H9 (cell line): ENCODE results near the gene GBP3. TPM values are rescaled to one million over a fixed set of nuclear protein-coding genes. Genes with fewer than 3 reads are reported as not detected.
A peak's percentile ranks its signal among the peaks of the same experiment; 100 is the strongest.

Experiments
- DNase-seq: peaks from one replicate; pipeline ENCODE4 v3.0.0-alpha.2; 2017
- H2AFZ ChIP-seq: one replicate; pipeline ENCODE4 v1.6.1; 2013; ENCODE audit warnings: mild to moderate bottlenecking, low read length, control low read depth, moderate library complexity
- H2AK5ac ChIP-seq: 2 replicates; pipeline ENCODE4 v1.6.1; 2013; ENCODE audit warnings: low read length, control low read depth, mixed read lengths; ENCODE audit not compliant: insufficient read length
- H2BK120ac ChIP-seq: one replicate; pipeline ENCODE4 v1.6.1; 2013; ENCODE audit warnings: low read depth, mild to moderate bottlenecking, low read length, control low read depth, inconsistent platforms; ENCODE audit not compliant: poor library complexity, severe bottlenecking
- H2BK12ac ChIP-seq: 2 replicates; pipeline ENCODE4 v1.6.1; 2013; ENCODE audit warnings: low read length, control low read depth, mixed read lengths, low read depth; ENCODE audit not compliant: insufficient read length
- H2BK15ac ChIP-seq: 2 replicates; pipeline ENCODE4 v1.6.1; 2013; ENCODE audit warnings: low read depth, low read length, control low read depth
- H2BK20ac ChIP-seq: one replicate; pipeline ENCODE4 v1.6.1; 2013; ENCODE audit warnings: low read depth, mild to moderate bottlenecking, low read length, control low read depth, inconsistent platforms; ENCODE audit not compliant: poor library complexity, severe bottlenecking
- H2BK5ac ChIP-seq: 2 replicates; pipeline ENCODE4 v1.6.1; 2013; ENCODE audit warnings: low read length, control low read depth, mixed read lengths; ENCODE audit not compliant: insufficient read length
- H3K14ac ChIP-seq: 2 replicates; pipeline ENCODE4 v1.6.1; 2013; ENCODE audit warnings: low read length, control low read depth; ENCODE audit not compliant: insufficient read depth
- H3K18ac ChIP-seq: 2 replicates; pipeline ENCODE4 v1.6.1; 2013; ENCODE audit warnings: low read depth, mild to moderate bottlenecking, mixed read lengths, low read length, control low read depth; ENCODE audit not compliant: insufficient read length
- H3K23ac ChIP-seq: 2 replicates; pipeline ENCODE4 v1.6.1; 2013; ENCODE audit warnings: low read length, control low read depth, mixed read lengths, low read depth; ENCODE audit not compliant: insufficient read length
- H3K23me2 ChIP-seq: 2 replicates; pipeline ENCODE4 v1.6.1; 2013; ENCODE audit warnings: low read depth, mild to moderate bottlenecking, mixed read lengths, low read length, control low read depth; ENCODE audit not compliant: insufficient read length, poor library complexity, severe bottlenecking
- H3K27ac ChIP-seq: 2 replicates; pipeline ENCODE4 v1.5.1; 2013; ENCODE audit warnings: low read length, control low read depth, mixed read lengths, low read depth; ENCODE audit not compliant: insufficient read length
- H3K27me3 ChIP-seq: 2 replicates; pipeline ENCODE4 v1.6.1; 2013; ENCODE audit warnings: low read length, control low read depth, inconsistent platforms; ENCODE audit not compliant: insufficient read depth
- H3K4ac ChIP-seq: 2 replicates; pipeline ENCODE4 v1.6.1; 2013; ENCODE audit warnings: low read depth, mild to moderate bottlenecking, control low read depth, inconsistent platforms, low read length, moderate library complexity
- H3K4me1 ChIP-seq: 2 replicates; pipeline ENCODE4 v1.6.1; 2013; ENCODE audit warnings: low read length, control low read depth, inconsistent platforms; ENCODE audit not compliant: insufficient read depth
- H3K4me2 ChIP-seq: 2 replicates; pipeline ENCODE4 v1.6.1; 2013; ENCODE audit warnings: low read length, control low read depth, mixed read lengths; ENCODE audit not compliant: insufficient read length, insufficient read depth
- H3K56ac ChIP-seq: 2 replicates; pipeline ENCODE4 v1.6.1; 2013; ENCODE audit warnings: low read depth, mild to moderate bottlenecking, mixed read lengths, low read length, control low read depth; ENCODE audit not compliant: insufficient read length
- H3K79me1 ChIP-seq: 2 replicates; pipeline ENCODE4 v1.6.1; 2013; ENCODE audit warnings: low read depth, mild to moderate bottlenecking, moderate library complexity, low read length, control low read depth, inconsistent platforms; ENCODE audit not compliant: insufficient read depth, poor library complexity, severe bottlenecking
- H3K79me2 ChIP-seq: 2 replicates; pipeline ENCODE4 v1.6.1; 2013; ENCODE audit warnings: low read length, control low read depth, inconsistent platforms; ENCODE audit not compliant: insufficient read depth
- H3K9ac ChIP-seq: 2 replicates; pipeline ENCODE4 v1.6.1; 2013; ENCODE audit warnings: low read length, control low read depth, mixed read lengths; ENCODE audit not compliant: insufficient read length; ENCODE audit errors: extremely low read depth
- H3K9me3 ChIP-seq: one replicate; pipeline ENCODE4 v1.6.1; 2013; ENCODE audit warnings: low read depth, low read length, inconsistent platforms; ENCODE audit not compliant: control insufficient read depth
- H3T11ph ChIP-seq: one replicate; pipeline ENCODE4 v1.6.1; 2013; ENCODE audit warnings: mild to moderate bottlenecking, low read length, control low read depth, inconsistent platforms
- H4K20me1 ChIP-seq: one replicate; pipeline ENCODE4 v1.6.1; 2013; ENCODE audit not compliant: control insufficient read depth, insufficient read length, insufficient read depth
- H4K5ac ChIP-seq: 2 replicates; pipeline ENCODE4 v1.6.1; 2013; ENCODE audit warnings: low read depth, mild to moderate bottlenecking, mixed read lengths, low read length, control low read depth; ENCODE audit not compliant: insufficient read length
- H4K8ac ChIP-seq: replicated peaks from 2 replicates; pipeline ENCODE4 v1.6.1; 2013; ENCODE audit warnings: low read length, control low read depth, mixed read lengths, low read depth; ENCODE audit not compliant: insufficient read length
- H4K91ac ChIP-seq: 2 replicates; pipeline ENCODE4 v1.6.1; 2013; ENCODE audit warnings: low read depth, mild to moderate bottlenecking, moderate library complexity, mixed read lengths, low read length, control low read depth; ENCODE audit not compliant: insufficient read length
- H3K27ac Mint-ChIP-seq, 3 experiments: 2 replicates in 2 of 3; 3 replicates in 1 of 3; pipeline ENCODE4 v1.8.0; 2020 to 2021; ENCODE audit warnings: mixed read lengths in 3 of 3, mild to moderate bottlenecking in 1 of 3, moderate library complexity in 1 of 3
- H3K27me3 Mint-ChIP-seq: 2 replicates; pipeline ENCODE4 v1.8.0; 2021; ENCODE audit warnings: low read depth, mild to moderate bottlenecking, moderate library complexity, mixed read lengths
- H3K36me3 Mint-ChIP-seq, 3 experiments: 2 replicates in 2 of 3; 3 replicates in 1 of 3; pipeline ENCODE4 v1.8.0; 2020 to 2021; ENCODE audit warnings: low read depth in 3 of 3, mixed read lengths in 3 of 3; ENCODE audit not compliant: insufficient read depth in 1 of 3
- H3K4me1 Mint-ChIP-seq, 2 experiments: 2 replicates each; pipeline ENCODE4 v1.8.0; 2020; ENCODE audit warnings: mixed read lengths in 2 of 2
- H3K4me3 Mint-ChIP-seq, 2 experiments: 2 replicates in 1 of 2; 3 replicates in 1 of 2; pipeline ENCODE4 v1.8.0; 2020 to 2021; ENCODE audit warnings: mild to moderate bottlenecking in 2 of 2, mixed read lengths in 2 of 2, moderate library complexity in 1 of 2
- H3K9me3 Mint-ChIP-seq, 2 experiments: 2 replicates in 1 of 2; 3 replicates in 1 of 2; pipeline ENCODE4 v1.8.0; 2020; ENCODE audit warnings: mild to moderate bottlenecking in 2 of 2, mixed read lengths in 2 of 2, moderate library complexity in 1 of 2
- CTCF ChIP-seq: fragments of 200-600 bp; sonication (generic); conservative IDR thresholded peaks from 3 replicates; pipeline ENCODE4 v1.8.0; 2021; ENCODE audit warnings: antibody characterized with exemption, mild to moderate bottlenecking
- WGBS: extraction: QIAGEN DNeasy Blood & Tissue Kit; methylation state at CpG from one replicate; pipeline ENCODE4 v1.1.7; 2013; ENCODE audit warnings: missing lambda C conversion rate, low lambda C conversion rate, mixed read lengths; ENCODE audit not compliant: insufficient read length; ENCODE audit errors: extremely low coverage; 5-methylcytosine and 5-hydroxymethylcytosine counted together
- total RNA-seq: library from RNA; stranded (reverse); gene quantifications from 2 replicates; pipeline ENCODE4 v1.2.1, GENCODE V29; 2021

GBP3 gene
- total RNA-seq, 1 experiment from 2014 or later: not detected

- Histone ChIP-seq H3K4ac (no peak overlapping the region), H3T11ph (no peak overlapping the region), H2BK12ac (no peak overlapping the region), H4K5ac (no peak overlapping the region), H3K9me3 (no peaks in the 10 kb centered on the region), H3K56ac (no peak overlapping the region), H2AK5ac (no peak overlapping the region), H3K23ac (no peak overlapping the region), H3K4me1 (peaks cover 5% of the 10 kb centered on the region; the same call in 1 of the 2 replicates), H3K9ac (no peak overlapping the region), H4K8ac (no peak overlapping the region), H2BK120ac (no peak overlapping the region), H3K4me2 (peak overlapping the region; percentile 24), H3K14ac (no peak overlapping the region), H2BK20ac (no peak overlapping the region), H4K91ac (no peak overlapping the region), H4K20me1 (no peaks in the 10 kb centered on the region), H3K18ac (no peak overlapping the region), H2BK5ac (no peak overlapping the region), H3K79me2 (peaks cover 32% of the 10 kb centered on the region; the same call in 1 of the 2 replicates), H2AFZ (no peak overlapping the region), H3K79me1 (peaks cover 3% of the 10 kb centered on the region), H3K27ac (no peak overlapping the region), H3K27me3 (no peaks in the 10 kb centered on the region), H3K23me2 (peaks cover 3% of the 10 kb centered on the region), H2BK15ac (no peak overlapping the region)
- DNase-seq: no peak
- H3K4me3 Mint-ChIP-seq: peak overlapping the region in 1 of 2 experiments; percentile 5; a peak in 1 of 5 replicates
- H3K36me3 Mint-ChIP-seq: peaks cover 10 to 20% (median 15%) of the 10 kb centered on the region in 3 experiments; a peak in 6 of 7 replicates
- H3K9me3 Mint-ChIP-seq: no peaks in the 10 kb centered on the region
- H3K4me1 Mint-ChIP-seq: peaks cover 16 to 26% of the 10 kb centered on the region in 2 experiments
- no peaks in the 10 kb centered on the region for H3K27me3 Mint-ChIP-seq
- H3K27ac Mint-ChIP-seq: peak overlapping the region; percentile 1 to 54 (median 9); a peak in 2 of 7 replicates
- WGBS: no CpG with 5 or more reads among the region's 1 CpG
- no peak for TF ChIP-seq CTCF
Observed at GRCh38 chr1:88990426-88990825, 32.2 kb downstream of the GBP3 start.
